Measurements from ENCODE around the gene TXNRD1. TPM values are rescaled to one million over a fixed set of nuclear protein-coding genes. Genes with fewer than 3 reads are reported as not detected.
A peak's percentile ranks its signal among the peaks of the same experiment; 100 is the strongest.

TXNRD1 gene
- total RNA-seq, 1 donor, result 502 TPM

- no peaks in the 10 kb centered on the region for H3K79me2 ChIP-seq (ENCODE audit: insufficient read depth, low read length)
- H3K9me3 ChIP-seq (ENCODE audit: low read depth, low read length), result no peaks in the 10 kb centered on the region
- no peaks in the 10 kb centered on the region for H3K36me3 ChIP-seq (ENCODE audit: insufficient read depth, low read length)
- H3K4me2 ChIP-seq (ENCODE audit: insufficient read depth, low read length), result no peak overlapping the region
- H2AFZ ChIP-seq (ENCODE audit: low read length), result no peak overlapping the region
- H4K20me1 ChIP-seq (ENCODE audit: insufficient read depth, low read length), result no peaks in the 10 kb centered on the region
- H3K4me3 ChIP-seq (ENCODE audit: insufficient read depth, low read length), result no peak overlapping the region
- H3K4me1 ChIP-seq (ENCODE audit: insufficient read depth, low read length), result peaks cover 14% of the 10 kb centered on the region
- no peaks in the 10 kb centered on the region for H3K27me3 ChIP-seq (ENCODE audit: insufficient read depth, low read length)
- no peak for DNase-seq (ENCODE audit: insufficient read length, low spot score, missing footprints)
- H3K27ac ChIP-seq (ENCODE audit: low read depth, low read length), result no peak overlapping the region
- TF ChIP-seq, protein P1, sequence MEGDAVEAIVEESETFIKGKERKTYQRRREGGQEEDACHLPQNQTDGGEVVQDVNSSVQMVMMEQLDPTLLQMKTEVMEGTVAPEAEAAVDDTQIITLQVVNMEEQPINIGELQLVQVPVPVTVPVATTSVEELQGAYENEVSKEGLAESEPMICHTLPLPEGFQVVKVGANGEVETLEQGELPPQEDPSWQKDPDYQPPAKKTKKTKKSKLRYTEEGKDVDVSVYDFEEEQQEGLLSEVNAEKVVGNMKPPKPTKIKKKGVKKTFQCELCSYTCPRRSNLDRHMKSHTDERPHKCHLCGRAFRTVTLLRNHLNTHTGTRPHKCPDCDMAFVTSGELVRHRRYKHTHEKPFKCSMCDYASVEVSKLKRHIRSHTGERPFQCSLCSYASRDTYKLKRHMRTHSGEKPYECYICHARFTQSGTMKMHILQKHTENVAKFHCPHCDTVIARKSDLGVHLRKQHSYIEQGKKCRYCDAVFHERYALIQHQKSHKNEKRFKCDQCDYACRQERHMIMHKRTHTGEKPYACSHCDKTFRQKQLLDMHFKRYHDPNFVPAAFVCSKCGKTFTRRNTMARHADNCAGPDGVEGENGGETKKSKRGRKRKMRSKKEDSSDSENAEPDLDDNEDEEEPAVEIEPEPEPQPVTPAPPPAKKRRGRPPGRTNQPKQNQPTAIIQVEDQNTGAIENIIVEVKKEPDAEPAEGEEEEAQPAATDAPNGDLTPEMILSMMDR (IDR thresholded peaks at IDR 0.05; ENCODE audit: extremely low read depth, low read depth, low read length), result no peak
Measured at GRCh38 chr12:104272938-104273337, 57.4 kb downstream of the TXNRD1 start.

DNA sequence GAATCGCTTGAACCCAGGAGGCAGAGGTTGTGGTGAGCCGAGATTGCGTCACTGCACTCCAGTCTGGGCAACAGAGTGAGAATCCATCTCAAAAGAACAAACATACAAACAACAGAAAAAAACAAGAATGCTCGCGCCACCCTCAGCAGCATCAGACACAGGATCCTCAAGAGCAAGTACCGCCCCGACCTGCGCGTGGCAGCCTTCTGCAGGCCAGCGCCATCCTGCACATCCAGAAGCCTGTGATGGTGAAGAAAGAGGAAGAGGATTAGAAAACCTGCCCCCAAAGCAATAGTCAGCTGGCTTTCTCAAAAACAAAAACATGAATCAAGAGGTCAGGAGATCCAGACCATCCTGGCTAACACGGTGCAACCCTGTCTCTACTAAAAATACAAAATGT lies 57.9 kb downstream of the TXNRD1 start:
- Histone ChIP-seq H3K36me3 (ENCODE audit: insufficient read depth, low read length) (no peaks in the 10 kb centered on the region), H4K20me1 (ENCODE audit: insufficient read depth, low read length) (no peaks in the 10 kb centered on the region), H2AFZ (ENCODE audit: low read length) (no peak overlapping the region), H3K79me2 (ENCODE audit: insufficient read depth, low read length) (no peaks in the 10 kb centered on the region), H3K27ac (ENCODE audit: low read depth, low read length) (no peak overlapping the region), H3K4me1 (ENCODE audit: insufficient read depth, low read length) (peaks cover 14% of the 10 kb centered on the region), H3K4me2 (ENCODE audit: insufficient read depth, low read length) (no peak overlapping the region), H3K27me3 (ENCODE audit: insufficient read depth, low read length) (no peaks in the 10 kb centered on the region), H3K9me3 (ENCODE audit: low read depth, low read length) (no peaks in the 10 kb centered on the region), H3K4me3 (ENCODE audit: insufficient read depth, low read length) (no peak overlapping the region)
- no peak for DNase-seq (ENCODE audit: insufficient read length, low spot score, missing footprints)
- TF ChIP-seq, protein P1 (IDR thresholded peaks at IDR 0.05; ENCODE audit: extremely low read depth, low read depth, low read length), result no peak

- no peak overlapping the region for H3K4me3 ChIP-seq (ENCODE audit: insufficient read depth, low read length)
- no peaks in the 10 kb centered on the region for H4K20me1 ChIP-seq (ENCODE audit: insufficient read depth, low read length)
- DNase-seq (ENCODE audit: insufficient read length, low spot score, missing footprints), result no peak
- no peak overlapping the region for H3K4me2 ChIP-seq (ENCODE audit: insufficient read depth, low read length)
- H2AFZ ChIP-seq (ENCODE audit: low read length), result no peak overlapping the region
- H3K79me2 ChIP-seq (ENCODE audit: insufficient read depth, low read length), result no peaks in the 10 kb centered on the region
- peaks cover 19% of the 10 kb centered on the region for H3K4me1 ChIP-seq (ENCODE audit: insufficient read depth, low read length)
- no peaks in the 10 kb centered on the region for H3K9me3 ChIP-seq (ENCODE audit: low read depth, low read length)
- TF ChIP-seq, protein P1 (IDR thresholded peaks at IDR 0.05; ENCODE audit: extremely low read depth, low read depth, low read length), result no peak
- no peaks in the 10 kb centered on the region for H3K27me3 ChIP-seq (ENCODE audit: insufficient read depth, low read length)
- no peaks in the 10 kb centered on the region for H3K36me3 ChIP-seq (ENCODE audit: insufficient read depth, low read length)
- H3K27ac ChIP-seq (ENCODE audit: low read depth, low read length), result no peak overlapping the region
Measured at GRCh38 chr12:104274811-104275210, 59.2 kb downstream of the TXNRD1 start.

- peaks cover 27% of the 10 kb centered on the region for H3K4me1 ChIP-seq (ENCODE audit: insufficient read depth, low read length)
- DNase-seq (ENCODE audit: insufficient read length, low spot score, missing footprints), result no peak
- H3K9me3 ChIP-seq (ENCODE audit: low read depth, low read length), result no peaks in the 10 kb centered on the region
- H3K36me3 ChIP-seq (ENCODE audit: insufficient read depth, low read length), result no peaks in the 10 kb centered on the region
- H2AFZ ChIP-seq (ENCODE audit: low read length), result peak overlapping the region; percentile 60
- no peaks in the 10 kb centered on the region for H3K79me2 ChIP-seq (ENCODE audit: insufficient read depth, low read length)
- TF ChIP-seq, protein P1 (IDR thresholded peaks at IDR 0.05; ENCODE audit: extremely low read depth, low read depth, low read length), result no peak
- no peaks in the 10 kb centered on the region for H3K27me3 ChIP-seq (ENCODE audit: insufficient read depth, low read length)
- no peak overlapping the region for H3K27ac ChIP-seq (ENCODE audit: low read depth, low read length)
- H4K20me1 ChIP-seq (ENCODE audit: insufficient read depth, low read length), result no peaks in the 10 kb centered on the region
- peak overlapping the region; percentile 52 for H3K4me2 ChIP-seq (ENCODE audit: insufficient read depth, low read length)
- H3K4me3 ChIP-seq (ENCODE audit: insufficient read depth, low read length), result no peak overlapping the region
Measured at GRCh38 chr12:104275689-104276088, 60.1 kb downstream of the TXNRD1 start.

Measured in osteoblast (primary cell).